GM21381 (cell line): Measurements from ENCODE around the gene TRABD2B.

Experiments
- ATAC-seq: cut with Tn5 transposase; IDR thresholded peaks from one replicate; pipeline ENCODE4 v1.9.1; 2021; ENCODE audit warnings: mild to moderate bottlenecking, moderate library complexity; ENCODE audit not compliant: unreplicated experiment

Gene TRABD2B

DNA sequence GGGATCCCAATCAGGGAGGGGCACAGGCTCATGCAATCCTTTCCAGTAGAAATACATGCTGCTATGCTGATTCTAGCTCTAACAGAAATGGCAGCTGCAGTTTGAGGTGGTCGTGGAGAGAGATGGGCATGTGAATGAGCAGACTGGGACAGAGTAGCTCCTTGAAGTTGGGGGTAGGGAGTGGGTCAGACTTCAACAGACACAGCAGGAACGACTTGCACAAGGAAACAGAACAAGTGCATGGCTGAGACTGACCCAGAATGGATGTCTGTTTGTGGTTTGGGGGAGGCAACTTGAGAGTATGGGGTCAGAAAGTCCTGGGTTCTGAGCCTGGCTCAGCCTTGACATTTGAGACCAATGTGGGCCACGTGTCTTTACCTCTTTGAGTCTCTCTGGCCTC, 25.1 kb upstream of the TRABD2B start:
- ATAC-seq: no peak

DNA sequence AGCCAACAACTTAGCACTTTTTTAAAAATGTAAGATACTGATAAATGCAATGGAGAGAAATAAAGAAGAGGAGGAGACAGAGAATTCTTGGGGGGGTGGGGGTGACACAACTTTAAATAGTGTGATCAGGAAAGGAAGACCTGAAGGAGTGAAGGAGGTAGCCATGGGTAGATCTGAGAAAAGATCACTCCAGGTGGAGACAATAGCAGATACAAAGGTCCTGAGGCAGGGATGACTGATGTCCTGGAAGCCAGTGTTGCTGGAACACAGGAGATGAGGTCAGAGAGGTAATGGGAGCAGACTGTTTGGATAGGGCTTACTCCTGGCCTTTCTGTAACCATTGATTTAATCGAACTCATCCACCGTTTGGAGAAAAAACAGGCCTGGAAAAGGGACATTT, 24.6 kb upstream of the TRABD2B start:
- no peak for ATAC-seq

- ATAC-seq: no peak
These were observed 22.6 kb upstream of the TRABD2B start for GRCh38 chr1:48019714-48020315.

GRCh38 chr1:48018799-48019198, 21.6 kb upstream of the TRABD2B start:
- no peak for ATAC-seq

DNA sequence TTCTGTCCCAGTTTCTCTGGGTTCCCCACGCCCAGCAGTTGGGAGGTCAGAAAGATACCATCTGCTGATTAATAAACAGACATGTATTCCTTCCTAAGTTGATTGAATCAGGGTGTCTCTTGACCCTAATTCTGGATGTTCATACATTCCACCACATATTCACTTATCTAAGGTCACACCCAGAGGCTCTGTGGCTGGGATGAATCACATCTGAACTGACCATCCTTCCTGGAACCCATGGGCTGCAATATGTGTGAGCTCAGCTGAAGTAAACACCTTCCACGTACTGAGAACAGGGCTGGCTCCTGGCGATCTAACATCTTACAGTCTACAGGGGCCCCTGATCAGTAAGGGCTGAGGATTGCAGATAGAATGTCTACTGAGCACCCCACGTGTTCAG, 20.5 kb upstream of the TRABD2B start:
- ATAC-seq: no peak

- ATAC-seq: no peak
These were observed 19.3 kb upstream of the TRABD2B start for GRCh38 chr1:48016515-48016914.

- no peak for ATAC-seq
These were observed 16.1 kb upstream of the TRABD2B start for GRCh38 chr1:48013270-48013669.

DNA sequence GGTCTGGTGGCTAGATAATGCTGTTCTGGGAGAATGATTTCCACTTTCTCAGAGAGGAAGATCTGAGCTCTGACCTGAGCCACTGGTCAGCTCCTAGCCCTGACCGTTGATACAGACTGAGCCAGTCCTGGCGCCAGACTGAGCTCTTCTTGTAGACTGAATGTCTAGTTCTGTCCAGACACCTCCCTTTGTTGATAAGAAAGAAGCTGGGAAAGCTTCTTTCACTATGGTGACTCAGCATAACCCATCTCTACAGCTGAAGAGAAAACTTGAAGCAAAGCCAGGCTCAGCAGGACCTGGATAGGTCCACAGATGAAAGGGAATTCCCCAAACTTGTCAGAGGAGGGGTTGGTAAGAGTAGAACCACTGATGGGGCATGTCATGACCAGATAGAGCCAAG, 9.9 kb upstream of the TRABD2B start:
- ATAC-seq: no peak

GRCh38 chr1:48006264-48006663, 9.1 kb upstream of the TRABD2B start:
- no peak for ATAC-seq

DNA sequence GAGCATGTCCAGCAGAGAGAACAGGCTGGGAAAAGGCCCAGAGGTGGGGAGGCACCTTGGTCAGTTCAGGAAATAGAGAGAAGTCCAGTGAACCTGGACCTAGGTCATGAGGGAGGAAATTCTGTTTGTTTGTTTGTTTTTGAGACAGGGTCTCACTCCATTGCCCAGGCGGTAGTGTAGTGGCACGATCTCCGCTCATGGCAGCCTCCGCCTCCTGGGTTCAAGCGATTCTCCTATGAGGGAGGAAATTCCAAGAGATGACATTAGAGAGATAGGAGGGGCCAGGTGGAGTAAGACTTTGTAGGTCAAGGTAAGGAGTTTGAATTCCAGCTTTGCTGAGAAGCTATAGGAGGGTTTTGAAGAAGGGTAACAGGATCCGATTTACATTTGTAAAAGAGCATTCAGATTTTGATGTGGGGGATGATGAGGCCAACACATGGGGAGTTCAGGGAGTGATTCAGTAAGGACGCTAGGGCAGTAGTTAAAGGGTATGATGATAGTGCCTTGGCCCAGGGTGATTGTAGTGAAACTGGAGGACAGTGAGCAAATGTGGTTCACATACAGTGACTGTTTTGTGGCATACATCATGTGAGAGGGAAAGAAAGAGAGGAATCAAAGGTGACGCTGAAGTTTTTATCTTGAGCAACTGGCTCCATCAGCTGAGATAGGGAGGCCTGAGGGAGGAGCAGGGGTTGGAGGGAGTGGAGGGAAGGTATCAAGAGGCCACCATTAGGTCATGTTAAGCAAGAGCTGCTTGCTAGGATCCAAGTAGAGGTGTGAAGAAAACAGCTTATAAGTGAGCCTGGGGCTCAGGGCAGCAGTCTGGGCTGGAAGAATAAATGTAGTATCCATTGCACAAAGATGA, 8.3 kb upstream of the TRABD2B start:
- no peak for ATAC-seq

- no peak for ATAC-seq
These were observed 6.8 kb upstream of the TRABD2B start for GRCh38 chr1:48003741-48004531.

- no peak for ATAC-seq
These were observed 5.0 kb upstream of the TRABD2B start for GRCh38 chr1:48002142-48002541.

- no peak for ATAC-seq
These were observed 4.5 kb upstream of the TRABD2B start for GRCh38 chr1:48001696-48002095.

GRCh38 chr1:48000883-48001282, 3.7 kb upstream of the TRABD2B start:
- no peak for ATAC-seq

GRCh38 chr1:47999097-47999496, 1.9 kb upstream of the TRABD2B start:
- no peak for ATAC-seq

- no peak for ATAC-seq
These were observed 1.3 kb upstream of the TRABD2B start for GRCh38 chr1:47998396-47998990.

DNA sequence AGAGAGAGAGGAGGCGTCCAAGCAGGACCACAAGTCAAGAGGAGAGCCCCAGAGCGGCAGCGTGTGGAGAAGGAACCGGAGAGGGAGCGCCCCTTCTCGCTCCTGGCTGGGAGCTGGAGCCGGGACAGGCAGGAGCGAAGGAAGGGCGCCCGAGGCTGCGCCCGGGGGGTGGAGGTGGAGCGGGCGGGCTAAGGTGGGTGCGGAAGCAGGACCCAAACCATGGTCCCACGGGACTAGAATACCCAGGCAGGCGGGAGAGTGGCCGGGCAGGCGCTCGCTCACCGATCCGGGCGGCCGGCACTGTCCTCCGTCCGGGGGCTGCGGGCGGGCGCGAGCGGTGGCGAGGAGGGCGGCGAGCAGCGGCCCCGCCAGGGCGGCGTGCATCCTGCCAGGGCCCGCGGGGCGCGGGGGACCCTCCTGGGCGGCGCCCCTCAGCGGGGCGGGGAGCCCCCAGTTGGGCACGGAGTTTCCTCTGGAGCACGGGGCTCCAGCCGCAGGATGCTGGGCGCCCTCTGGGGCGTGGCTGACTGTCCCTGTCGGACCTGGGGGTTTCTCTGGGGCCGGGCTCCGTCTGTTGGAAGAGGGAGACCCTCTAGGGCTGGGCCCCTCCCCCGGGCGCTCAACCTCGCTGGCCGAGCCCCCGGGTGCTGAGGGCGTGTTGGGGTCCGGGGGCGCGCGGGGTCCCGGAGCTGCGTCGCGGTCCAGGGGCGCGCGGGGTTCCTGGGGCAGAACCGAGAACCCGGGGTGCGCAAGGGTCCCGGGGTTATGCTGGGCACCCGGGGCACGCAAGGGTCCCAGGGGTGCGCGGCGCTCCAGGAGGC, 569 bp downstream of the TRABD2B start:
- no peak for ATAC-seq

GRCh38 chr1:47996060-47996405, 1.2 kb downstream of the TRABD2B start:
- no peak for ATAC-seq

GRCh38 chr1:47995306-47996050, 1.7 kb downstream of the TRABD2B start:
- ATAC-seq: no peak
